AG04450 (cell line): ENCODE data around the gene TBXT. TPM values are rescaled to one million over a fixed set of nuclear protein-coding genes. Genes with fewer than 3 reads are reported as not detected.
"Not testable (repeated sequence)": the region's sequence is repeated elsewhere in the genome, so short reads cannot be mapped to it uniquely, and the experiment has no call there.

Experiments
- CTCF ChIA-PET: fragments of 300-600, 350-600 bp; formaldehyde crosslinking; extraction: SDS; loops from one replicate; lab custom pipeline; 2022; ENCODE audit warnings: antibody characterized with exemption, inconsistent platforms; lab: Charles Lee
- POLR2A ChIA-PET: fragments of 350-600 bp; formaldehyde crosslinking; extraction: SDS; loops from one replicate; lab custom pipeline; 2021; ENCODE audit warnings: antibody characterized with exemption, inconsistent platforms; lab: Yijun Ruan, JAX
- DNase-seq: peaks from one replicate; pipeline ENCODE4 v3.0.0-alpha.2; 2011; ENCODE audit warnings: low read depth, low spot score
- H3K27ac ChIP-seq: one replicate; pipeline ENCODE4 v1.5.1; 2012; ENCODE audit warnings: low read depth, low read length, control low read depth
- H3K27me3 ChIP-seq: one replicate; pipeline ENCODE4 v1.6.0; 2012; ENCODE audit warnings: low read length; ENCODE audit not compliant: control insufficient read depth, insufficient read depth
- H3K4me3 ChIP-seq: 2 replicates; pipeline ENCODE4 v1.5.1; 2011; ENCODE audit warnings: mild to moderate bottlenecking, low read depth, low read length, control low read depth
- H3K9me3 ChIP-seq: 2 replicates; pipeline ENCODE4 v1.5.1; 2012; ENCODE audit warnings: low read length; ENCODE audit not compliant: control insufficient read depth, insufficient read depth
- polyA plus RNA-seq: library from polyadenylated mRNA; depleted of rRNA; stranded (reverse); fragments of >200 nt; gene quantifications from 2 replicates; pipeline ENCODE4 v1.2.3, GENCODE V29; 2011
- TF ChIP-seq, protein P1 (sequence below): IDR thresholded peaks from 2 replicates; pipeline ENCODE4 v1.5.1; 2011; ENCODE audit warnings: low read depth, low read length, control low read depth, inconsistent platforms

TBXT gene
- polyA plus RNA-seq, 1 experiment: not detected

DNA sequence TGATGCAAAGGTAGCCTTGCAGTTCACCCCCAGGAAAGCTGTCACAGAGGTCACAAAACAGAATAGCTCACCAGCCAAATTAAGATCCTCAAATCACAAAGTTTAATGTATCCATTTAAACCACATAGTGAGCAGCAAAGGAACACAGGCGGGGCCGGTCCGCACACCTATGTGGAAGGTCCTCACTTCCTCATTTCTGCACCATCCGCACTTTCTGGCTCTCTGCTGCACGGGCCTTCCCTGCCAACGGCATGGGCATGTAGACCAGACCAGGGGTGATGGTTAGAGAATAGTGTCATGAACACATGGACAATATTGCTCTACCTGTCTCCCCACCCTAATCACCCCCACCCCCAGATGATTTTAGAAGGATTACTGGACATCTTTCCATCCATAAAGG is 12.1 kb upstream of the TBXT start:
- ChIA-PET CTCF (no interaction called here), POLR2A (no interaction called here)
- no peaks in the 10 kb centered on the region for H3K27me3 ChIP-seq
- H3K9me3 ChIP-seq: no peaks in the 10 kb centered on the region
- H3K27ac ChIP-seq: no peak overlapping the region
- DNase-seq: no peak
- TF ChIP-seq, protein P1, sequence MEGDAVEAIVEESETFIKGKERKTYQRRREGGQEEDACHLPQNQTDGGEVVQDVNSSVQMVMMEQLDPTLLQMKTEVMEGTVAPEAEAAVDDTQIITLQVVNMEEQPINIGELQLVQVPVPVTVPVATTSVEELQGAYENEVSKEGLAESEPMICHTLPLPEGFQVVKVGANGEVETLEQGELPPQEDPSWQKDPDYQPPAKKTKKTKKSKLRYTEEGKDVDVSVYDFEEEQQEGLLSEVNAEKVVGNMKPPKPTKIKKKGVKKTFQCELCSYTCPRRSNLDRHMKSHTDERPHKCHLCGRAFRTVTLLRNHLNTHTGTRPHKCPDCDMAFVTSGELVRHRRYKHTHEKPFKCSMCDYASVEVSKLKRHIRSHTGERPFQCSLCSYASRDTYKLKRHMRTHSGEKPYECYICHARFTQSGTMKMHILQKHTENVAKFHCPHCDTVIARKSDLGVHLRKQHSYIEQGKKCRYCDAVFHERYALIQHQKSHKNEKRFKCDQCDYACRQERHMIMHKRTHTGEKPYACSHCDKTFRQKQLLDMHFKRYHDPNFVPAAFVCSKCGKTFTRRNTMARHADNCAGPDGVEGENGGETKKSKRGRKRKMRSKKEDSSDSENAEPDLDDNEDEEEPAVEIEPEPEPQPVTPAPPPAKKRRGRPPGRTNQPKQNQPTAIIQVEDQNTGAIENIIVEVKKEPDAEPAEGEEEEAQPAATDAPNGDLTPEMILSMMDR: no peak
- no peak overlapping the region for H3K4me3 ChIP-seq

GRCh38 chr6:166176106-166176505 is 8.5 kb upstream of the TBXT start:
- CTCF ChIA-PET: no interaction called here
- Histone ChIP-seq H3K4me3 (no peak overlapping the region), H3K27me3 (peaks cover 21% of the 10 kb centered on the region), H3K27ac (no peak overlapping the region), H3K9me3 (no peaks in the 10 kb centered on the region)
- TF ChIP-seq, protein P1: no peak
- POLR2A ChIA-PET: no interaction called here
- no peak for DNase-seq

- H3K27ac ChIP-seq, H3K4me3 ChIP-seq, POLR2A ChIA-PET, CTCF ChIA-PET, DNase-seq, H3K9me3 ChIP-seq: not testable (repeated sequence)
- peaks cover 32% of the 10 kb centered on the region for H3K27me3 ChIP-seq
Measured at GRCh38 chr6:166175093-166175492, 7.4 kb upstream of the TBXT start.

DNA sequence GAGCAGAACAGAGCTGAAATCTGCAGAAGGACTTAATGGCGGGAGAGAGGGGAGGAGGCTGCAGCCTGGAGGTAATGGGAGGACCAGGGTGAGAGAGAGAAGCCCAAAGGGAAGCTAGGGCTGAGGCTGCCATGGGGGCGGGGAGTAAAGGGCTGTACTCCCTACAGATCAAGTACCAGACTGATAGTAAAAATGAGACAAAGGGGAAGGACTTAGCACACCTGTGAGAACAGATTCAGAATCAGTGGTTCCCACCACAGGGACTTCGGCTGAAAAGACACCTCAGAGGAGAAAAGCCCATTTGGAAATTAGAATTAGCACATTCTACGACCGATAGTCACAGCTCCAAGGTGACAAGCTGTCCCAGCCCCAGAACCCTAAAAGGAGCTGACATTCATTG is 6.4 kb upstream of the TBXT start:
- ChIA-PET CTCF (no interaction called here), POLR2A (no interaction called here)
- Histone ChIP-seq H3K9me3 (no peaks in the 10 kb centered on the region), H3K27ac (no peak overlapping the region), H3K27me3 (peaks cover 41% of the 10 kb centered on the region), H3K4me3 (no peak overlapping the region)
- TF ChIP-seq, protein P1: no peak
- no peak for DNase-seq

DNA sequence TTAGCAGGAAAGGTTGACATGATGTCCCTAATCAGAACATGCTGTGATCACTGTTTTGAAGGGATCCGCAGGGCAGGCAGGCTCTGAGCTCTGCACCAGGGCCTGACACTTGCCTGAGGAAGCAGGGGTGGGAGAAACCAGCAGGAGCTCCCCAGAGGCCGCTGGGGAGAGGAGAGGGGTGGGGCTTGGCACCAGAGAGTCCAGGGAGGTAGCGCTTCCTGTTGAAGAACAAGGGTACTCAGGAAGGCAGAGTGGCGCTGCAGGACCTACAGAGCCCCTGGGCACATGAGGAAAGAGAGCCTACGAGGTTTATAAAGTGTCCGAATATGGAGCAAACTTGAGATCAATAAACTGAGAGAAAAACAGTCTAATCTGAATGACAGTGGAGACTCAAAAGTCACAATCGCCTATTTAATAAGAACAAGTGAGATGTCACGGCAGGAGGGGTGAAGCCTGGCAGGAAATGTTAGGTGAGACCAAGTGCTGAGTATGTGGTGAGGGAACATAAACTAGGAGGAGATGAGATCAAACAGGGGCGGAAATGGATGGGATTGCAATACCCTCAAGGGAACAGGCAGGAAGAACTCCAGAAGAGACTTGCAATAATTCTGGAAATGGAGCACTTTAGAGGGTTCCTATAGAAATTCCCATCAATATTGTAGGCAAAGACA is 5.8 kb upstream of the TBXT start:
- POLR2A ChIA-PET: no interaction called here
- TF ChIP-seq, protein P1: no peak

More for the DNA sequence above, 5.8 kb upstream of the TBXT start:
- Histone ChIP-seq H3K9me3 (no peaks in the 10 kb centered on the region; the same call in 1 of the 2 replicates), H3K27me3 (peaks cover 47% of the 10 kb centered on the region), H3K27ac (no peak overlapping the region), H3K4me3 (no peak overlapping the region)
- DNase-seq: no peak
- CTCF ChIA-PET: no interaction called here
